Activated CD8-positive, alpha-beta memory T cell treated with anti-CD3 and anti-CD28 coated beads, Interleukin-2, amount 50 U/mL, for 1 hour (primary cell): ENCODE data around the gene ACTG2.
"Not testable (repeated sequence)": the region's sequence is repeated elsewhere in the genome, so short reads cannot be mapped to it uniquely, and the experiment has no call there.

Experiments
- DNase-seq: peaks from one replicate; pipeline ENCODE4 v3.0.0-alpha.2; 2020; ENCODE audit errors: extremely low read depth

Gene ACTG2

GRCh38 chr2:73937103-73937885 is 44.5 kb downstream of the ACTG2 start:
- DNase-seq, result no peak

- no peak for DNase-seq
Measured at GRCh38 chr2:73937899-73938298, 45.1 kb downstream of the ACTG2 start.

- DNase-seq, result no peak
Measured at GRCh38 chr2:73938718-73939352, 46.0 kb downstream of the ACTG2 start.

- DNase-seq, result no peak
Measured at GRCh38 chr2:73939419-73939818, 46.6 kb downstream of the ACTG2 start.

- not testable (repeated sequence) for DNase-seq
Measured at GRCh38 chr2:73940066-73940465, 47.3 kb downstream of the ACTG2 start.

GRCh38 chr2:73942664-73943063 is 49.9 kb downstream of the ACTG2 start:
- DNase-seq, result no peak

- no peak for DNase-seq
Measured at GRCh38 chr2:73944714-73945113, 51.9 kb downstream of the ACTG2 start.

GRCh38 chr2:73946215-73946614 is 53.4 kb downstream of the ACTG2 start:
- no peak for DNase-seq

GRCh38 chr2:73946666-73947065 is 53.9 kb downstream of the ACTG2 start:
- no peak for DNase-seq

- DNase-seq, result no peak
Measured at GRCh38 chr2:73947412-73948018, 54.7 kb downstream of the ACTG2 start.

GRCh38 chr2:73949802-73950201 is 57.0 kb downstream of the ACTG2 start:
- DNase-seq, result no peak

- DNase-seq, result no peak
Measured at GRCh38 chr2:73952499-73953446, 60.0 kb downstream of the ACTG2 start.

- no peak for DNase-seq
Measured at GRCh38 chr2:73956218-73956865, 63.5 kb downstream of the ACTG2 start.

GRCh38 chr2:73961274-73961673 is 68.5 kb downstream of the ACTG2 start:
- no peak for DNase-seq

GRCh38 chr2:73961823-73962615 is 69.2 kb downstream of the ACTG2 start:
- DNase-seq, result no peak

GRCh38 chr2:73962798-73963197 is 70.0 kb downstream of the ACTG2 start:
- no peak for DNase-seq

GRCh38 chr2:73963385-73964120 is 70.7 kb downstream of the ACTG2 start:
- DNase-seq, result no peak

- DNase-seq, result no peak
Measured at GRCh38 chr2:73964223-73964622, 71.4 kb downstream of the ACTG2 start.

GRCh38 chr2:73965053-73965452 is 72.2 kb downstream of the ACTG2 start:
- no peak for DNase-seq
